Ascending aorta (tissue), 2 donors: ENCODE data around the gene TTC21B. TPM values are rescaled to one million over a fixed set of nuclear protein-coding genes. Genes with fewer than 3 reads are reported as not detected.

Experiments used
- DNase-seq, 2 donors: peaks; one replicate each; pipeline ENCODE4 v3.0.0-alpha.2; 2019; ENCODE audit warnings: low spot score in 2 of 2
- H3K27ac ChIP-seq, 2 donors: fragments of 200-600 bp; sonication (generic); one replicate each; pipeline ENCODE4 v1.5.1; 2016 to 2017; ENCODE audit warnings: mild to moderate bottlenecking in 1 of 2
- H3K27me3 ChIP-seq: fragments of 200-600 bp; sonication (generic); one replicate; pipeline ENCODE4 v1.5.1; 2017
- H3K36me3 ChIP-seq, 2 donors: fragments of 200-600 bp; sonication (generic); one replicate each; pipeline ENCODE4 v1.5.1; 2016
- H3K4me1 ChIP-seq, 2 donors: fragments of 200-600 bp; sonication (generic); one replicate each; pipeline ENCODE4 v1.5.1; 2016 to 2017; ENCODE audit warnings: mild to moderate bottlenecking in 1 of 2
- H3K4me3 ChIP-seq, 2 donors: fragments of 200-600 bp; sonication (generic); one replicate each; pipeline ENCODE4 v1.5.1; 2016 to 2017; ENCODE audit warnings: mild to moderate bottlenecking in 1 of 2
- H3K9me3 ChIP-seq, 2 donors: fragments of 200-600 bp; sonication (generic); one replicate each; pipeline ENCODE4 v1.5.1; 2016
- intact Hi-C: fragments of 100-400 bp; cut with DNase I; formaldehyde crosslinking; loops from one replicate; pipeline ENCODE4 v1.15.1; 2023
- total RNA-seq: library from RNA; depleted of rRNA; stranded (reverse); fragments of >200 nt; gene quantifications from one replicate; pipeline ENCODE4 v1.1.0, GENCODE V29; 2016
- TF ChIP-seq, protein P1 (sequence below), 3 experiments: fragments of 200-600 bp in 2 of 3; fragments of 450-650 bp in 1 of 3; sonication (generic) in 2 of 3; IDR thresholded peaks; one replicate each; pipeline ENCODE4 v1.5.1; 2016 to 2019; ENCODE audit warnings: antibody characterized with exemption in 3 of 3, mild to moderate bottlenecking in 1 of 3, moderate library complexity in 1 of 3

The TTC21B gene
- total RNA-seq, 1 donor from 2014 or later, result 5.5 TPM

DNA sequence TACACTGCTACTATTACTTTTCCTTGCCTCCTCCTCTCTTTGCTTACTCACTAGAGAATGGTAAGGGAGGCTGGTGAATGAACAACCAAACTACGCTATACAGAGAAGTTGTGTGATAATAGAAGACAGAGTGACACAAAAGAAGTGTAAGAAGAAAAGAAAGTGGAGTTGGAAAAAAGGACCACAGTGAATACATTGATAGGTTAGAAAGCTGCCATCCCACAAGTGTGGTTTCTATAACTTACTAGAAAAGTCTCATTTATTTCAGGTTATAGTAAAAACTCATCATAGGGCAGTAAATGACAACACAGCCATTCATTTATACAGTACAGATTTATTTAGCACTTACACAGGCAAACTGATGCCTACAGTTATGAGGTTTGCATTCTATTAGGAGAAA, 77.3 kb downstream of the TTC21B start:
- H3K4me3 ChIP-seq, result no peak overlapping the region
- DNase-seq, result no peak
- intact Hi-C loops, result no loop called here
- TF ChIP-seq, protein P1, sequence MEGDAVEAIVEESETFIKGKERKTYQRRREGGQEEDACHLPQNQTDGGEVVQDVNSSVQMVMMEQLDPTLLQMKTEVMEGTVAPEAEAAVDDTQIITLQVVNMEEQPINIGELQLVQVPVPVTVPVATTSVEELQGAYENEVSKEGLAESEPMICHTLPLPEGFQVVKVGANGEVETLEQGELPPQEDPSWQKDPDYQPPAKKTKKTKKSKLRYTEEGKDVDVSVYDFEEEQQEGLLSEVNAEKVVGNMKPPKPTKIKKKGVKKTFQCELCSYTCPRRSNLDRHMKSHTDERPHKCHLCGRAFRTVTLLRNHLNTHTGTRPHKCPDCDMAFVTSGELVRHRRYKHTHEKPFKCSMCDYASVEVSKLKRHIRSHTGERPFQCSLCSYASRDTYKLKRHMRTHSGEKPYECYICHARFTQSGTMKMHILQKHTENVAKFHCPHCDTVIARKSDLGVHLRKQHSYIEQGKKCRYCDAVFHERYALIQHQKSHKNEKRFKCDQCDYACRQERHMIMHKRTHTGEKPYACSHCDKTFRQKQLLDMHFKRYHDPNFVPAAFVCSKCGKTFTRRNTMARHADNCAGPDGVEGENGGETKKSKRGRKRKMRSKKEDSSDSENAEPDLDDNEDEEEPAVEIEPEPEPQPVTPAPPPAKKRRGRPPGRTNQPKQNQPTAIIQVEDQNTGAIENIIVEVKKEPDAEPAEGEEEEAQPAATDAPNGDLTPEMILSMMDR (IDR thresholded peaks at IDR 0.05), result no peak
- H3K4me1 ChIP-seq, result no peaks in the 10 kb centered on the region
- H3K9me3 ChIP-seq, result no peaks in the 10 kb centered on the region
- H3K27ac ChIP-seq, result no peak overlapping the region
- H3K27me3 ChIP-seq, result no peaks in the 10 kb centered on the region
- H3K36me3 ChIP-seq, result peaks cover 0 to 29% of the 10 kb centered on the region in 2 donors

DNA sequence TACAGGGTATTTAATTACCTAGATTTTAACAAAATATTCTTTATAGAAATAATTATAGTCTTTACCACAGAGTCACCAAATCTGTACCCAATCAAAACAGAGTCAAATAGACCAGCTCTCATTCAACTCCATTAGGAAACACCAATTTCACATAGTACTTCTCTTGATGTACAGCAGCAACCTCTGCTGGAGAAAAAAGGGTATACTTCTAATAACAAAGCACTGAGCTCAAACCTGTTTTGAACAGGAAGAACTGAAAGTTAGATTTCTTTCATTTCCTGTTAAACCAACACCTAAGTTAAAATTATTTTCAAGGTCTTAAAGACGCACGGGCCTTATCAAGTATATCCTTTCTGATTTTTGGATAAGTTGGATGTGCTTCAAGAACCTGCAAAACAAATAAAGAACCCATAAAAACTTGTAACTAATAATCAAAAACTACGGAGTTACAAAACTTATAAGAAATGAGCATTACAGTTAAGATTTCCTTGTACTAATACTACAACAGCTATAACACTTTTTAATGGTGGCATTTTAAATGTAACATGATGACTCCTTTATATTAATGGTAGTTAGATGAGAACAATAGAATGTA, 79.0 kb downstream of the TTC21B start:
- TF ChIP-seq, protein P1 (IDR thresholded peaks at IDR 0.05), result peak; percentile 35 to 65 (median 47)
- Histone ChIP-seq H3K4me3 (no peak overlapping the region), H3K27me3 (no peaks in the 10 kb centered on the region), H3K9me3 (no peaks in the 10 kb centered on the region), H3K36me3 (peaks cover 0 to 17% of the 10 kb centered on the region in 2 donors), H3K4me1 (no peaks in the 10 kb centered on the region), H3K27ac (no peak overlapping the region)
- DNase-seq, result no peak
- intact Hi-C loops, result no loop called here

DNA sequence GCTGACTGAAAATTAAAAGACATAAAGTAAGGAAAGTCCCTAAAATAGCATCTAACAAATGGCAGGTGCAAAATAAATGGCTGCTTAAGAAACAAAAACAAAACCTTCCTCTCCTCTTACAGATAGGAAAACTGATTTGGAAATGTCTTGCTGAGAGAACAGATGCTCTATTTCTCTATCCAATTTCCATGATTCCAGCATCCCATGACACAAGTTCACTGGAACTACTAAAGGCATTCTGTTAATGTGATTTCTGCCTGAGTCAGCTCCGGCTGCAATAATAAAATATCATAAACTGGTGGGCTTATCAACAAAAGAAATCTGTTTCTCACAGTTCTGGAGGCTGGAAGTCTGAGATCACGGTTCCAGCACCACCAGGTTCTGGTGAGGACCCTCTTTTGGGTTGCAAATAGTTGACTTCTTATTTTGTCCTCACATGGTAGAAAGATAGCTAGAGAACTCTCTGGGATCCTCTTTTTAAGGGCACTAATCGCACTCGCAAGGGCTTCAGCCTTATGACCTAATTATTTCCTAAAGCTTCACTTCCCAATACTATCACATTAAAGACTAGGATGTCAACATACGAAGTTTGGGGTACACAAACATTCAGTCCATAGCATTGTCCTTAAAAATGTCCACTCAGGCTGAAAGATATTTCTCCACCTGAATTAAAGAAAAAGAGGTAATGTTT, 81.3 kb downstream of the TTC21B start:
- Histone ChIP-seq H3K4me3 (no peak overlapping the region), H3K9me3 (no peaks in the 10 kb centered on the region), H3K27me3 (no peaks in the 10 kb centered on the region), H3K4me1 (peaks cover 0 to 6% of the 10 kb centered on the region in 2 donors), H3K36me3 (peaks cover 0 to 13% of the 10 kb centered on the region in 2 donors), H3K27ac (no peak overlapping the region)
- intact Hi-C loops, result no loop called here
- TF ChIP-seq, protein P1 (IDR thresholded peaks at IDR 0.05), result no peak
- no peak for DNase-seq

DNA sequence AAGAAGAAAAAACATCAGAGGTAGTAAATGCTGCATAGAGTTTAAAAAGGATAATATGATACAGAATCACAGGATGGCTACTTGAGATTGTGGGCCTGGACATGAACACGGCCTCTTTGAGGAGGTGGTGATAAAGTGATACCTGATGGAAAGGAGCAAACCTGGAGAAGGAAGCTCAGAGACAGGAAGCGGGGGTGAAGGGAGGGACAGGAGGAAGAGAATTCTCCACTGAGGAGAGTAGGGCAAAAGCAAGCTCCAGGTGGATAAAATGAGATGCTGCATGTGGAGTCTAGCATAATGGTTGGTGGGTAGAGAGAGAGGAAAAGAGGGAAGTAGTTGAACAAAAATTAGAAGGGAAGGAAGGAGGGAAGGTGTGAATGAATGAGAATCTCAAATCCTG, 82.6 kb downstream of the TTC21B start:
- Histone ChIP-seq H3K4me1 (peaks cover 0 to 6% of the 10 kb centered on the region in 2 donors), H3K4me3 (no peak overlapping the region), H3K27ac (no peak overlapping the region), H3K27me3 (no peaks in the 10 kb centered on the region), H3K9me3 (no peaks in the 10 kb centered on the region), H3K36me3 (peaks cover 0 to 13% of the 10 kb centered on the region in 2 donors)
- TF ChIP-seq, protein P1 (IDR thresholded peaks at IDR 0.05), result no peak
- intact Hi-C loops, result loop anchor here (2.0 kb wide), 1 partner anchor 470 kb away; no protein-coding TSS in a partner anchor
- DNase-seq, result no peak

DNA sequence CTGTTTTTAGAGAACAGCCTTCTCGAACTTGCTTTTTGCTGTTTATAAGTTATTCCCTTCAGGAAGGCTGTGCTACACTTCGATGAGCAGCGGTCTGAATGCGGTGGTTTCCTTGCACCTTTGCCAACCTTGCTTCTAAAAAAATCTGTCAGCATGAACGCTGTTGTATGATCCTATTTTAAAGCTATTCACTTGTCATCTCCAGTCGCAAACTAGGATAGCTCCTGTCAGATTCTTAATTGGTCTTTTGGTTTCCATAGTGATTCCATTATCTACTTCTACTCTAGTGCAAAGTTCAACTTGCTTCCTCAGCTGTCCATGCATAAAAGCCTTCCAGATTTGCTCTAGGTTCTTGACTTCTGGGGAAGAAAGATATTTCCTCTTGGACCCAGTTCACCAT, 83.2 kb downstream of the TTC21B start:
- TF ChIP-seq, protein P1 (IDR thresholded peaks at IDR 0.05), result no peak
- no peak overlapping the region for H3K27ac ChIP-seq
- DNase-seq, result no peak
- no peak overlapping the region for H3K4me3 ChIP-seq
- intact Hi-C loops, result loop anchor here (2.0 kb wide), 1 partner anchor 470 kb away; no protein-coding TSS in a partner anchor
- H3K9me3 ChIP-seq, result no peaks in the 10 kb centered on the region
- no peaks in the 10 kb centered on the region for H3K27me3 ChIP-seq
- peaks cover 0 to 6% of the 10 kb centered on the region in 2 donors for H3K4me1 ChIP-seq
- peaks cover 0 to 13% of the 10 kb centered on the region in 2 donors for H3K36me3 ChIP-seq
